A673 (cell line): Measurements from ENCODE around the gene RFTN1. TPM values are rescaled to one million over a fixed set of nuclear protein-coding genes. Genes with fewer than 3 reads are reported as not detected.

ENCODE experiments used
- BruUV-seq: library from RNA; stranded (reverse); fragments of 400-500 nt; replicated peaks from 2 replicates; lab custom pipeline; 2021; lab: Mats Ljungman, UMichigan
- CTCF ChIA-PET: fragments of 300-600 bp; sonication (Branson Sonifier 250); formaldehyde crosslinking; loops from one replicate; lab custom pipeline; 2022; ENCODE audit warnings: antibody characterized with exemption; lab: Charles Lee
- POLR2A ChIA-PET: fragments of 300-600 bp; sonication (Branson Sonifier 250); formaldehyde crosslinking; loops from one replicate; lab custom pipeline; 2022; ENCODE audit warnings: antibody characterized with exemption; ENCODE audit not compliant: low non-redundant PET; lab: Charles Lee
- DNase-seq: peaks from one replicate; pipeline ENCODE4 v3.0.0-alpha.2; 2015; ENCODE audit warnings: low spot score
- H3K27ac ChIP-seq: fragments of 200-600 bp; sonication (generic); 2 replicates; pipeline ENCODE4 v1.5.1; 2016; ENCODE audit warnings: mixed run types, low read depth, mild to moderate bottlenecking, mixed read lengths, antibody characterized with exemption, low read length; ENCODE audit not compliant: poor library complexity, severe bottlenecking
- H3K27me3 ChIP-seq: fragments of 200-600 bp; sonication (generic); replicated peaks from 2 replicates; pipeline ENCODE4 v1.6.1; 2017; ENCODE audit warnings: mixed run types, low read depth, mild to moderate bottlenecking, mixed read lengths, antibody characterized with exemption, low read length; ENCODE audit not compliant: insufficient read depth, poor library complexity
- H3K36me3 ChIP-seq: fragments of 200-600 bp; sonication (generic); 2 replicates; pipeline ENCODE4 v1.6.1; 2016; ENCODE audit warnings: mixed run types, mild to moderate bottlenecking, mixed read lengths, antibody characterized with exemption, low read length; ENCODE audit not compliant: insufficient read depth, poor library complexity, severe bottlenecking
- H3K4me1 ChIP-seq: fragments of 200-600 bp; sonication (generic); 2 replicates; pipeline ENCODE4 v1.6.1; 2017; ENCODE audit warnings: mixed run types, mild to moderate bottlenecking, mixed read lengths, antibody characterized with exemption, low read length; ENCODE audit not compliant: insufficient read depth, poor library complexity, severe bottlenecking
- H3K4me3 ChIP-seq: fragments of 200-600 bp; sonication (generic); 2 replicates; pipeline ENCODE4 v1.5.1; 2016; ENCODE audit warnings: low read depth, mixed run types, mild to moderate bottlenecking, mixed read lengths, low read length; ENCODE audit not compliant: poor library complexity, severe bottlenecking
- H3K9me3 ChIP-seq: fragments of 200-600 bp; sonication (generic); 2 replicates; pipeline ENCODE4 v1.6.1; 2016; ENCODE audit warnings: mixed run types, low read depth, mild to moderate bottlenecking, mixed read lengths, antibody characterized with exemption, low read length; ENCODE audit not compliant: poor library complexity, severe bottlenecking
- CTCF ChIP-seq: fragments of 300-800, 200-600 bp; sonication (generic); conservative IDR thresholded peaks from 2 replicates; pipeline ENCODE4 v1.5.1; 2017; ENCODE audit warnings: low read depth, mild to moderate bottlenecking, antibody characterized with exemption, low read length, moderate library complexity, mixed read lengths
- EZH2 ChIP-seq: fragments of 200-600 bp; sonication (generic); IDR thresholded peaks from 2 replicates; pipeline ENCODE4 v1.6.1; 2017; ENCODE audit warnings: borderline replicate concordance, low read depth, mild to moderate bottlenecking, mixed read lengths, antibody characterized with exemption, low read length; ENCODE audit not compliant: poor library complexity, severe bottlenecking
- intact Hi-C: fragments of 100-400 bp; cut with micrococcal nuclease; formaldehyde crosslinking; loops from one replicate; pipeline ENCODE4 v1.10.0; 2022; ENCODE audit not compliant: unreplicated experiment
- total RNA-seq: library from RNA; stranded (reverse); gene quantifications from 2 replicates; pipeline ENCODE4 v1.2.3, GENCODE V29; 2021

Gene RFTN1
- total RNA-seq, 1 experiment from 2014 or later, result 0.60 TPM

GRCh38 chr3:16447135-16447534 lies 66.4 kb downstream of the RFTN1 start:
- intact Hi-C loops, result no loop called here
- BruUV-seq, result no TSS peak
- POLR2A ChIA-PET, result no interaction called here
- peaks cover 9% of the 10 kb centered on the region for H3K4me1 ChIP-seq
- no peak for TF ChIP-seq EZH2
- TF ChIP-seq CTCF, result no peak
- no peak overlapping the region for H3K27ac ChIP-seq
- H3K4me3 ChIP-seq, result no peak overlapping the region
- H3K36me3 ChIP-seq, result no peaks in the 10 kb centered on the region
- H3K27me3 ChIP-seq, result no peaks in the 10 kb centered on the region
- no peaks in the 10 kb centered on the region for H3K9me3 ChIP-seq
- CTCF ChIA-PET, result no interaction called here
- DNase-seq, result no peak

- no TSS peak for BruUV-seq
- H3K4me1 ChIP-seq, result peaks cover 9% of the 10 kb centered on the region
- POLR2A ChIA-PET, result no interaction called here
- H3K4me3 ChIP-seq, result no peak overlapping the region
- TF ChIP-seq EZH2, result no peak
- no peak for TF ChIP-seq CTCF
- no peaks in the 10 kb centered on the region for H3K9me3 ChIP-seq
- no peaks in the 10 kb centered on the region for H3K27me3 ChIP-seq
- CTCF ChIA-PET, result no interaction called here
- no peak for DNase-seq
- no peak overlapping the region for H3K27ac ChIP-seq
- intact Hi-C loops, result no loop called here
- H3K36me3 ChIP-seq, result no peaks in the 10 kb centered on the region
Observed at GRCh38 chr3:16444344-16444743, 69.2 kb downstream of the RFTN1 start.

- no peak for DNase-seq
- Histone ChIP-seq H3K27me3 (no peaks in the 10 kb centered on the region), H3K4me1 (no peaks in the 10 kb centered on the region), H3K27ac (no peak overlapping the region), H3K4me3 (no peak overlapping the region), H3K9me3 (no peaks in the 10 kb centered on the region), H3K36me3 (no peaks in the 10 kb centered on the region)
- intact Hi-C loops, result no loop called here
- TF ChIP-seq EZH2, result no peak
- no peak for TF ChIP-seq CTCF
- ChIA-PET POLR2A (no interaction called here), CTCF (no interaction called here)
- no TSS peak for BruUV-seq
Observed at GRCh38 chr3:16442730-16443129, 70.8 kb downstream of the RFTN1 start.
